ENCODE results near the gene ZNF143.

ZNF143 gene

DNA sequence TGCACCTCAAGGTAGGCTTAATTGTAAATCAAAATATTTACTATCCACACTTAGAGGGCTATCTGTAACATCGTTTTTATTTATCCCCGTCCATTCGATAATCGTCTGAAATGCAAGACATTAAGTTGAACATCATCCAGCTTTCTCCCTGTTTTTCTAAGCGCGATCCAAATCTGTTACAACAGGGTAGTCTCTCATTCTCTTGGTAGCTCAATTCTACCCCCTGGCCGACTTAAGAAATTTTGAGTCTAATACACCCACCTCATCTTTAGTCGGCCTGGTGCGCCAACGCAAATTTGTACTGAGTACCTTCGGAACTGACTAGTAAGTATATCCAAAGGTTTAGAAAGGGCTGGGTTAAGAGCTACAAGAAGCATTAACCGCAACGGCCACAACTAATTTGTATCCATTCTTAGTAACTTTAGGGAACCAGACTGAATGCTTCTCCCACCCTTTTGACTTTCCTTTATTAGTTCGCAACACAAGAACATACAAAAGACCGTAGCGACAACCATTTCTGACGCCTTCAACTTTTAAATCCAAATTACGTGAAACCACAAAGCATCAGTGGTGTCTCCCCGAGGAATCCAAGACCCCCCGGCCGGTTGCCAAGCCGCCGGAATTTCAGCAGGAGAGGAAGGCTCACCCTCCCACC is 1.0 kb upstream of the ZNF143 start:
- DNase-seq (ENCODE audit: insufficient read length, low spot score) (no peak), FAIRE-seq (peak; percentile 32)
- TF ChIP-seq, protein P1, sequence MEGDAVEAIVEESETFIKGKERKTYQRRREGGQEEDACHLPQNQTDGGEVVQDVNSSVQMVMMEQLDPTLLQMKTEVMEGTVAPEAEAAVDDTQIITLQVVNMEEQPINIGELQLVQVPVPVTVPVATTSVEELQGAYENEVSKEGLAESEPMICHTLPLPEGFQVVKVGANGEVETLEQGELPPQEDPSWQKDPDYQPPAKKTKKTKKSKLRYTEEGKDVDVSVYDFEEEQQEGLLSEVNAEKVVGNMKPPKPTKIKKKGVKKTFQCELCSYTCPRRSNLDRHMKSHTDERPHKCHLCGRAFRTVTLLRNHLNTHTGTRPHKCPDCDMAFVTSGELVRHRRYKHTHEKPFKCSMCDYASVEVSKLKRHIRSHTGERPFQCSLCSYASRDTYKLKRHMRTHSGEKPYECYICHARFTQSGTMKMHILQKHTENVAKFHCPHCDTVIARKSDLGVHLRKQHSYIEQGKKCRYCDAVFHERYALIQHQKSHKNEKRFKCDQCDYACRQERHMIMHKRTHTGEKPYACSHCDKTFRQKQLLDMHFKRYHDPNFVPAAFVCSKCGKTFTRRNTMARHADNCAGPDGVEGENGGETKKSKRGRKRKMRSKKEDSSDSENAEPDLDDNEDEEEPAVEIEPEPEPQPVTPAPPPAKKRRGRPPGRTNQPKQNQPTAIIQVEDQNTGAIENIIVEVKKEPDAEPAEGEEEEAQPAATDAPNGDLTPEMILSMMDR (IDR thresholded peaks at IDR 0.05; ENCODE audit: insufficient read depth, missing control alignments) = peak; percentile 6

DNA sequence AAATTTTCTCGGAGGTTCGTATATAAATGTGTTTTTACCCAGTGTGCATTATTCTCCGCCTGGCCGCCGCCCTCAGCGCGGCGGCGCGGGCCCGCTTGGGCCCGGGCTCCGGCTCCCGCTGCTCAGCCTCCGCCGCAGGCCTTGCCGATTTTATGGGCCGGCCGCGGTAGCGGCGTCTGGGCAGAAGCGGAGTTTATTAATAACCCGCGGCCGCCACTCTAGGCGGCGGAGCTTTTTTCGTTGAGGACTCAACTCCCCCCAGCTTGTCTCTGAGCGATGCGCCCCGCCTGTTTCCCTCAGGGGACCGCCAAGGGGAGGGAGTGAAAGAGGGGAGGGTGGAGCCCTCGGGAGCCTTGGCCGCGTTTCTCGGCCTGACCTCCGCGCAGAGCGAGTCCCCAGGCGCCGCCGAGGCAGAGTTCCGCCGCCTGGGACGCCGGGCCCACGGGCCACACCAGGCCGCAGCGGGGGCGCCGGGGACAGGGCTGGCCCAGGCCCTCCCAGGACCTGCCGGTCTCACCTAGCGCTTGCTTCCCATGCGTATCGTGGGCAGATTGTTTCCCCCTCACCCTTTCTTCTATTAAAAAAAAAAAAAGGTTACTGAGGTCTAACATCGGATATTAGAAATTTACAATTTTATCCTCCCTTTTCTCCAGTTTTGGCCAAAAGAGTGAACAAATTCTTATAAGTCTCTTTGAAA is 399 bp downstream of the ZNF143 start:
- DNase-seq (ENCODE audit: insufficient read length, low spot score) = peak; percentile 68
- no peak for FAIRE-seq
- TF ChIP-seq, protein P1 (IDR thresholded peaks at IDR 0.05; ENCODE audit: insufficient read depth, missing control alignments) = no peak

DNA sequence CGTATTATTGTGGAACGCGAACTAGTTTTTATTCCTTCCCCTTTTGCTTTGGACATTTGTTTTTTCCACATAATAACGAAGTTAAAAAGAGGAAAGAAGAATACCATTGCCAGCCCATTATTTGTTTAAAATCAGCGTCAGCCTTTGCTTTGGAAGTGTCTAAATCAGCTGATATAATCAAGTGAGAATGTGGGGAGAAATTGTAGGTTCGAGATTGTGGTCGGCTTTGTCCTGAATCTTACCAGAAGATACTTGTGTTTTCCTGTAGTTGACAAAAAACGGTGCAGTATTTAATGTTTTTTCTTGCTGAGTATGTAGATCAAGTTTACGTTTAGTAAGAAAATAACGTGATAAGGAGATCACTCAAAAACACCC is 935 bp downstream of the ZNF143 start:
- FAIRE-seq (no peak), DNase-seq (ENCODE audit: insufficient read length, low spot score) (no peak)
- TF ChIP-seq, protein P1 (IDR thresholded peaks at IDR 0.05; ENCODE audit: insufficient read depth, missing control alignments) = no peak

DNA sequence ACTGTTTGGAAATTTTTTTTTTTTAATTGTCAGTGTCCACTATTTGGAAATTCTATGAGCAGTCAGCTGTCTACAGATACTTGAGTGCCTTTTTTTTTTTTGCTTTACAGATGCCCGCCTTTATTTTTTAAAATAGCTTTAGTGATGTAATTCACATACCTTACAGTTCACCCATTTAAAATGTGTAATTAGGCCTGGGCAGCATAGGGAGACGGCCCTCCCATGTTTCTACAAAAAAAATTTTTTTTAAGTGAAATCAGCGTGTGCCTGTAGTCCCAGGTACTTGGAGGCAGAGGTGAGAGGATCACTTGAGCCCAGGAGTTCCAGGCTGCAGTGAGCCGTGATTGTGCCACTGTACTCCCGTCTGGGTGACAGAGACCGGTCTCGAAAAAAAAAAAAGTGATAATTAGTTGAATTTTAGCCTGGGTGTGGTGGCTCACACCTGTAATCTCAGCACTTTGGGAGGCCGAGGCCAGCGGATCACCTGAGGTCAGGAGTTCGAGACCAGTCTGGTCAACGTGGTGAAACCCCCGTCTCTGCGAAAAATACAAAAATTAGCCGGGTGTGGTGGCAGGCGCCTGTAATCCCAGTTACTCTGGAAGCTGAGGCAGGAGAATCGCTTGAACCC is 1.5 kb downstream of the ZNF143 start:
- FAIRE-seq (no peak), DNase-seq (ENCODE audit: insufficient read length, low spot score) (no peak)
- TF ChIP-seq, protein P1 (IDR thresholded peaks at IDR 0.05; ENCODE audit: insufficient read depth, missing control alignments) = no peak

DNA sequence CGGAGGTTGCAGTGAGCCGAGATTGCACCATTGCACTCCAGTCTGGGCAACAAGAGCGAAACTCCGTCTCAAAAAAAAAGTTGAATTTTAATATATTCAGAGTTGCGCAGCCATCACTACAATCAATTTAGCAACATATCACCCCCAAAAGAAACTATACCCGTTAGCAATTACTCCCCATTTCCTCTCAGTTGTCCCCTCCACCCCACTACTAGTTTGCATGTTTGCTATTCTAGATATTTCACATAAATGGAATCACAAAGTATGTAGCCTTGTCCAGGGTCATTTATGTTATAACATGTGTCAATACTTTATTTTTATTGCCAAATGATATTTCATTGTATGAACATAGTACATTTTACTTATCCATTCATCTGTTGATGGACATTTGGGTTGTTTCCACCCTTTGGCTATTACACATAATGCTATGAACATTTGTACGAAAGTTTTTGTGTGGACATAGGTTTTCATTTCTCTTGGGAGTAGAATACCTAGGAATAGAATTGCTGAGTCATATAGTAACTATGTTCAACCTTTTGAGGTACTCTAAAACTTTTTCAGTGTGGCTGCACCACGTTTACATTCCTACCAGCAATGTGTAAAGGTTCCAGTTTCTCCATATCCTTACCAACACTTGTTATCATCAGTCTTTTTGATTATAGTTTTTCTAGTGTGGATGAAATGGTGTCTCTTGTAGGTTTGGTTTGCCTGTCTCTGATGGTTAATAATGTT is 2.2 kb downstream of the ZNF143 start:
- no peak for FAIRE-seq
- TF ChIP-seq, protein P1 (IDR thresholded peaks at IDR 0.05; ENCODE audit: insufficient read depth, missing control alignments) = no peak
- DNase-seq (ENCODE audit: insufficient read length, low spot score) = no peak

DNA sequence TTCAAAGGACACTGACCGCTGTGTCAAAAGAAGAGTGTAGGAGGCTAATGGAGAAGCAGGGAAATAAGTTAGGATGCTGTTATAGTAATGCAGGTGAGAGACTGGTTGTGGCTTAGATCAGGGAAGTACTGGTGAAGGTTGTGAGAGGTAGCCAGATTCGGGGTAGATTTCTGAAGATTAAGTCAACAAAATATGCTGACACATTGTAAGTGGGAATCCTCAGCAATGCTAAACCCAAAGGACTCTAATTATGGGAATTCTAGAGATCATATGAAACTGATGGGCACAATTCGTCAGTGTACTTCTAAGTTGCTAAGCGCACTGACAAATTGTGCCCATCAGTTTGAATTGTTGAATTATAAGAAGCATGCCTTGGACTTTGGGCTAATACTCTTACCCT is 10.0 kb downstream of the ZNF143 start:
- no peak for DNase-seq (ENCODE audit: insufficient read length, low spot score)
- TF ChIP-seq, protein P1 (IDR thresholded peaks at IDR 0.05; ENCODE audit: insufficient read depth, missing control alignments) = no peak
- FAIRE-seq = no peak

Data from D721Med (cell line).